K562 (cell line): ENCODE data around the gene CYBRD1. TPM values are rescaled to one million over a fixed set of nuclear protein-coding genes. Genes with fewer than 3 reads are reported as not detected.

Experiments used
- ATAC-seq: fragments of 200-7000 bp; cut with Tn5 transposase; 3 replicates; pipeline ENCODE4 v1.9.1; 2020; ENCODE audit warnings: moderate library complexity
- BruUV-seq: library from RNA; stranded (reverse); fragments of 400-500 nt; replicated peaks from 2 replicates; lab custom pipeline; 2021; lab: Mats Ljungman, UMichigan
- CTCF ChIA-PET: fragments of 300-600 bp; formaldehyde crosslinking; extraction: SDS; loops from one replicate; lab custom pipeline; 2021; ENCODE audit warnings: low intra/inter-chr PET ratio; lab: Yijun Ruan, JAX
- POLR2A ChIA-PET: fragments of 300-600, 350-650 bp; sonication (Branson Sonifier 250); formaldehyde crosslinking; extraction: SDS; loops from one replicate; lab custom pipeline; 2021; ENCODE audit warnings: antibody characterized with exemption, inconsistent platforms; lab: Yijun Ruan, JAX
- DNase-seq, 4 experiments: peaks; one replicate each; pipeline versions ENCODE4 v3.0.0 to v3.0.0-alpha.2; 2011 to 2018; ENCODE audit warnings: low spot score in 3 of 4, mixed read lengths in 3 of 4; ENCODE audit errors: extremely low read depth in 1 of 4
- FAIRE-seq: peaks from 2 replicates; lab custom pipeline; 2011; peaks lifted over from hg19 to GRCh38; lab: Jason Lieb, UNC
- H2AFZ ChIP-seq: 2 replicates; pipeline ENCODE4 v1.6.0; 2011; ENCODE audit warnings: low read depth, low read length, control low read depth, inconsistent platforms
- H3K27ac ChIP-seq: fragments of 200-600 bp; 3 replicates; pipeline ENCODE4 v1.8.0; 2011; ENCODE audit warnings: low read depth, mild to moderate bottlenecking, control low read depth, inconsistent platforms, low read length, moderate library complexity, mixed read lengths; ENCODE audit errors: extremely low read depth
- H3K27me3 ChIP-seq, 2 experiments: fragments of 300-600 bp in 1 of 2; 2 replicates in 1 of 2; 3 replicates in 1 of 2; pipeline versions ENCODE4 v1.6.0 to v1.8.0; 2011; ENCODE audit warnings: inconsistent platforms in 2 of 2, low read length in 2 of 2, mild to moderate bottlenecking in 1 of 2, mixed read lengths in 1 of 2, moderate library complexity in 1 of 2; ENCODE audit not compliant: control insufficient read depth in 2 of 2, insufficient read depth in 2 of 2
- H3K36me3 ChIP-seq: fragments of 300-600 bp; 3 replicates; pipeline ENCODE4 v1.8.0; 2011; ENCODE audit warnings: mild to moderate bottlenecking, low read length, inconsistent platforms; ENCODE audit not compliant: control insufficient read depth, insufficient read depth
- H3K4me1 ChIP-seq, 2 experiments: fragments of 200-600 bp in 1 of 2; replicated peaks in 1 of 2; 2 replicates in 1 of 2; 3 replicates in 1 of 2; pipeline versions ENCODE4 v1.5.1 to v1.8.0; 2011; ENCODE audit warnings: inconsistent platforms in 2 of 2, low read length in 2 of 2, mild to moderate bottlenecking in 1 of 2, mixed read lengths in 1 of 2, moderate library complexity in 1 of 2; ENCODE audit not compliant: control insufficient read depth in 2 of 2, insufficient read depth in 2 of 2
- H3K4me2 ChIP-seq: 2 replicates; pipeline ENCODE4 v1.6.1; 2011; ENCODE audit warnings: low read length, control low read depth, inconsistent platforms, mixed read lengths; ENCODE audit not compliant: insufficient read depth
- H3K4me3 ChIP-seq: fragments of 200-600 bp; sonication (generic), shearing (Covaris generic); 2 replicates; pipeline ENCODE4 v1.5.1; 2016; ENCODE audit warnings: control low read depth, inconsistent platforms
- H3K79me2 ChIP-seq: fragments of 200-600 bp; 3 replicates; pipeline ENCODE4 v1.8.0; 2011; ENCODE audit warnings: low read length, inconsistent platforms; ENCODE audit not compliant: control insufficient read depth, insufficient read depth
- H3K9ac ChIP-seq, 2 experiments: 2 replicates each; pipeline versions ENCODE4 v1.6.0 to v1.6.1; 2011; ENCODE audit warnings: low read depth in 2 of 2, low read length in 2 of 2, control low read depth in 1 of 2, inconsistent platforms in 1 of 2, mild to moderate bottlenecking in 1 of 2, mixed read lengths in 1 of 2; ENCODE audit not compliant: insufficient read depth in 1 of 2
- H3K9me1 ChIP-seq: one replicate; pipeline ENCODE4 v1.6.0; 2011; ENCODE audit warnings: inconsistent platforms, mild to moderate bottlenecking, low read length, moderate library complexity; ENCODE audit not compliant: control insufficient read depth, insufficient read depth
- H3K9me3 ChIP-seq: replicated peaks from 2 replicates; pipeline ENCODE4 v1.5.1; 2011; ENCODE audit warnings: low read depth, low read length, inconsistent platforms; ENCODE audit not compliant: control insufficient read depth, insufficient read depth
- H4K20me1 ChIP-seq: replicated peaks from 2 replicates; pipeline ENCODE4 v1.6.1; 2011; ENCODE audit warnings: low read length, inconsistent platforms, mixed read lengths; ENCODE audit not compliant: control insufficient read depth, insufficient read depth
- AFF1 ChIP-seq, 2 experiments: fragments of 450-650 bp; IDR thresholded peaks; 2 replicates each; pipeline ENCODE4 v1.6.1; 2018; ENCODE audit warnings: mild to moderate bottlenecking in 2 of 2, low read depth in 1 of 2; ENCODE audit not compliant: partially characterized antibody in 2 of 2
- BDP1 ChIP-seq: IDR thresholded peaks from 3 replicates; pipeline ENCODE4 v1.6.1; 2011; ENCODE audit not compliant: insufficient read length, insufficient read depth
- HDAC8 ChIP-seq: fragments of 450-650 bp; IDR thresholded peaks from 2 replicates; pipeline ENCODE4 v1.6.1; 2016; ENCODE audit warnings: mild to moderate bottlenecking, missing genetic modification characterization, moderate library complexity, missing compliant biosample characterization
- HEY1 ChIP-seq: fragments of 250-450 bp; sonication (Bioruptor Pico); IDR thresholded peaks from 2 replicates; pipeline ENCODE4 v1.5.0; 2020; ENCODE audit warnings: mild to moderate bottlenecking, moderate library complexity, borderline replicate concordance
- HNRNPL ChIP-seq: fragments of 200-400 bp; formaldehyde crosslinking; IDR thresholded peaks from 2 replicates; pipeline ENCODE4 v1.6.1; 2017; ENCODE audit warnings: low read depth, mild to moderate bottlenecking, low read length
- JUND ChIP-seq, 2 experiments: IDR thresholded peaks; 2 replicates in 1 of 2; 3 replicates in 1 of 2; pipeline ENCODE4 v1.6.1; 2011; ENCODE audit warnings: borderline replicate concordance in 2 of 2, low read depth in 2 of 2, low read length in 2 of 2, improper control_type of control experiment in 1 of 2, missing biosample characterization in 1 of 2, missing genetic modification characterization in 1 of 2, missing genetic modification reagents in 1 of 2
- L3MBTL2 ChIP-seq: fragments of 450-650 bp; IDR thresholded peaks from 2 replicates; pipeline ENCODE4 v1.6.1; 2016; ENCODE audit warnings: mild to moderate bottlenecking, moderate library complexity
- MYBL2 ChIP-seq, 2 experiments: fragments of 450-650 bp in 1 of 2; sonication (generic) in 1 of 2; formaldehyde crosslinking in 1 of 2; IDR thresholded peaks; 2 replicates each; pipeline versions ENCODE4 v1.6.1 to v1.8.1; 2017 to 2022; ENCODE audit warnings: borderline replicate concordance in 1 of 2, inconsistent platforms in 1 of 2, low read depth in 1 of 2, mild to moderate bottlenecking in 1 of 2, missing genetic modification reagents in 1 of 2, moderate library complexity in 1 of 2
- NR1H2 ChIP-seq: sonication (generic); formaldehyde crosslinking; IDR thresholded peaks from 2 replicates; pipeline ENCODE4 v1.4.0; 2020; ENCODE audit warnings: mild to moderate bottlenecking, missing genetic modification reagents
- SP2 ChIP-seq: IDR thresholded peaks from 2 replicates; pipeline ENCODE4 v1.6.1; 2011; ENCODE audit warnings: mild to moderate bottlenecking, low read depth, low read length, moderate library complexity; ENCODE audit not compliant: poor library complexity, severe bottlenecking; ENCODE audit errors: extremely low read depth
- THAP12 ChIP-seq: fragments of 250-450 bp; sonication (Bioruptor Pico); IDR thresholded peaks from 2 replicates; pipeline ENCODE4 v1.9.0; 2021; ENCODE audit warnings: mild to moderate bottlenecking, inconsistent platforms
- ZNF431 ChIP-seq: sonication (generic); formaldehyde crosslinking; IDR thresholded peaks from 2 replicates; pipeline ENCODE4 v1.8.0; 2022; ENCODE audit warnings: mild to moderate bottlenecking, missing genetic modification reagents
- ZNF57 ChIP-seq: fragments of 450-650 bp; formaldehyde crosslinking; IDR thresholded peaks from 2 replicates; pipeline ENCODE4 v1.4.0; 2020; ENCODE audit warnings: mild to moderate bottlenecking, moderate library complexity
- ZNF76 ChIP-seq: fragments of 250-450 bp; sonication (Bioruptor Pico); IDR thresholded peaks from 2 replicates; pipeline ENCODE4 v1.4.0; 2020; ENCODE audit warnings: mild to moderate bottlenecking, moderate library complexity, borderline replicate concordance
- WGBS: fragments of 100-300 bp; shearing (Covaris generic); methylation state at CpG from one replicate; pipeline ENCODE4 v1.1.6; 2016; ENCODE audit warnings: low coverage, mixed read lengths; ENCODE audit not compliant: insufficient coverage; ENCODE audit errors: missing lambda C conversion rate; 5-methylcytosine and 5-hydroxymethylcytosine counted together
- in situ Hi-C: fragments of 300-500 bp; cut with MboI; formaldehyde crosslinking; loops from 4 replicates; pipeline ENCODE4 v1.15.0; 2018; ENCODE audit warnings: inconsistent platforms, mixed read lengths
- intact Hi-C: fragments of 100-400 bp; cut with micrococcal nuclease; formaldehyde crosslinking; loops from 2 replicates; pipeline ENCODE4 v1.14.2; 2022
- polyA plus RNA-seq, 8 experiments: library from polyadenylated mRNA; depleted of rRNA in 4 of 8; stranded (reverse) in 5 of 8; unstranded in 3 of 8; fragments of >200 nt; fragmentation: Nextera tagmentation in 2 of 8; fragmentation: Illumina TruSeq in 1 of 8; extraction: Ambion mirVana in 2 of 8; extraction: Trizol in 1 of 8; gene quantifications; 2 replicates each; pipeline versions ENCODE4 v1.2.1 to v1.2.3, GENCODE V29; 2011 to 2014; ENCODE audit warnings: inconsistent platforms in 1 of 8, missing spikeins in 1 of 8
- total RNA-seq, 7 experiments: library from RNA; depleted of rRNA in 6 of 7; stranded (reverse); fragments of >200 nt in 6 of 7; fragmentation: Illumina TruSeq in 2 of 7; extraction: Trizol in 2 of 7; gene quantifications; 2 replicates each; pipeline versions ENCODE4 v1.2.1 to v1.2.3, GENCODE V29; 2011 to 2021; ENCODE audit warnings: low replicate concordance in 1 of 7

CYBRD1 gene
- total and polyA plus RNA-seq, 9 of the 15 experiments (the other 6 are each of a cell fraction or from before 2014, with no cell fraction given) = 9.6 to 22.4 (median 15.6) TPM

GRCh38 chr2:171574149-171574795 is 52.0 kb downstream of the CYBRD1 start:
- FAIRE-seq (peak; percentile 97), ATAC-seq (peak; percentile 99), DNase-seq (peak; percentile 90 to 99 (median 97))
- Histone ChIP-seq H3K9me1 (no peaks in the 10 kb centered on the region), H3K4me3 (no peak overlapping the region), H3K27me3 (no peaks in the 10 kb centered on the region), H3K27ac (no peak overlapping the region), H3K4me1 (peaks cover 0 to 3% of the 10 kb centered on the region in 2 experiments; a peak in 1 of 5 replicates), H3K9me3 (no peaks in the 10 kb centered on the region), H3K36me3 (no peaks in the 10 kb centered on the region), H4K20me1 (no peaks in the 10 kb centered on the region), H3K79me2 (no peaks in the 10 kb centered on the region), H2AFZ (peak overlapping the region; percentile 89), H3K9ac (no peak overlapping the region), H3K4me2 (no peak overlapping the region)
- 12% methylated on average over 21 of the region's 21 CpGs for WGBS
- in situ Hi-C loops (no loop called here), intact Hi-C loops (loop anchor here (1.0 to 10.0 kb wide), 4 partner anchors 128 to 893 kb away; no protein-coding TSS in a partner anchor)
- CTCF ChIA-PET = interaction anchor here (0.6 to 2.2 kb wide), 8 partner anchors 130 to 887 kb away, joined by 3 to 19 read pairs (median 4); partner anchors contain the start of gene DLX2
- POLR2A ChIA-PET = interaction anchor here (0.6 to 0.8 kb wide), 2 partner anchors 27 to 38 kb away, joined by 4 to 5 read pairs; no protein-coding TSS in a partner anchor
- no TSS peak for BruUV-seq
- no peak for TF ChIP-seq HEY1
- no peak for TF ChIP-seq MYBL2 (IDR thresholded peaks at IDR 0.05; ENCODE audit: low read depth)
- TF ChIP-seq MYBL2 (CRISPR knock-in tag; IDR thresholded peaks at IDR 0.05; ENCODE audit: borderline replicate concordance) = no peak
- TF ChIP-seq NR1H2 (CRISPR knock-in tag) = no peak
- TF ChIP-seq ZNF431 (CRISPR knock-in tag) = no peak
- TF ChIP-seq ZNF76 (CRISPR knock-in tag) = no peak
- no peak for TF ChIP-seq HNRNPL
- peak; percentile 43; the same call in 1 of the 2 replicates for TF ChIP-seq JUND (IDR thresholded peaks at IDR 0.05; ENCODE audit: borderline replicate concordance, low read depth, low read length)
- TF ChIP-seq JUND (tag; IDR thresholded peaks at IDR 0.05; ENCODE audit: borderline replicate concordance, low read depth, low read length) = no peak; the same call in 2 of the 3 replicates
- TF ChIP-seq L3MBTL2 = peak; percentile 43; the same call in 1 of the 2 replicates
- TF ChIP-seq SP2 = no peak
- TF ChIP-seq BDP1 = no peak
- TF ChIP-seq THAP12 (CRISPR knock-in tag) = no peak
- TF ChIP-seq HDAC8 (tag) = no peak
- TF ChIP-seq ZNF57 (CRISPR knock-in tag) = no peak
- TF ChIP-seq AFF1 (IDR thresholded peaks at IDR 0.05; ENCODE audit: low read depth in 1 of 2, partially characterized antibody in 2 of 2) = no peak
